NCI-H446 (cell line): ENCODE data around the gene PTPRM.
"Not testable (repeated sequence)": the region's sequence is repeated elsewhere in the genome, so short reads cannot be mapped to it uniquely, and the experiment has no call there.

ENCODE experiments used
- DNase-seq, 2 experiments: peaks; one replicate each; lab custom pipeline; 2025; lab: John Stamatoyannopoulos, UW

PTPRM gene

GRCh38 chr18:8049147-8049546 lies 482.0 kb downstream of the PTPRM start:
- no peak for DNase-seq

GRCh38 chr18:8050616-8051329 lies 483.7 kb downstream of the PTPRM start:
- no peak for DNase-seq

GRCh38 chr18:8051453-8051852 lies 484.3 kb downstream of the PTPRM start:
- DNase-seq = no peak

GRCh38 chr18:8052237-8052701 lies 485.2 kb downstream of the PTPRM start:
- no peak for DNase-seq

GRCh38 chr18:8056723-8057122 lies 489.6 kb downstream of the PTPRM start:
- DNase-seq = no peak

- not testable (repeated sequence) for DNase-seq
Measured at GRCh38 chr18:8063152-8063551, 496.0 kb downstream of the PTPRM start.

- no peak for DNase-seq
Measured at GRCh38 chr18:8063733-8064132, 496.6 kb downstream of the PTPRM start.

GRCh38 chr18:8065284-8065683 lies 498.2 kb downstream of the PTPRM start:
- no peak for DNase-seq

- DNase-seq = no peak
Measured at GRCh38 chr18:8065773-8066172, 498.7 kb downstream of the PTPRM start.

GRCh38 chr18:8069708-8070107 lies 502.6 kb downstream of the PTPRM start:
- DNase-seq = no peak

GRCh38 chr18:8073167-8073566 lies 506.1 kb downstream of the PTPRM start:
- no peak for DNase-seq

- no peak for DNase-seq
Measured at GRCh38 chr18:8080092-8080491, 513.0 kb downstream of the PTPRM start.

GRCh38 chr18:8081267-8081666 lies 514.2 kb downstream of the PTPRM start:
- DNase-seq = no peak

GRCh38 chr18:8081872-8082553 lies 514.9 kb downstream of the PTPRM start:
- DNase-seq = no peak

- DNase-seq = no peak
Measured at GRCh38 chr18:8084160-8084559, 517.0 kb downstream of the PTPRM start.

- DNase-seq = no peak
Measured at GRCh38 chr18:8088626-8089025, 521.5 kb downstream of the PTPRM start.

GRCh38 chr18:8091035-8091434 lies 523.9 kb downstream of the PTPRM start:
- DNase-seq = no peak

GRCh38 chr18:8095947-8096570 lies 528.9 kb downstream of the PTPRM start:
- DNase-seq = no peak

GRCh38 chr18:8097399-8097798 lies 530.3 kb downstream of the PTPRM start:
- DNase-seq = no peak

GRCh38 chr18:8097927-8098326 lies 530.8 kb downstream of the PTPRM start:
- DNase-seq = no peak

- no peak for DNase-seq
Measured at GRCh38 chr18:8106603-8107002, 539.5 kb downstream of the PTPRM start.

GRCh38 chr18:8107426-8107825 lies 540.3 kb downstream of the PTPRM start:
- no peak for DNase-seq

GRCh38 chr18:8114480-8114879 lies 547.4 kb downstream of the PTPRM start:
- DNase-seq = no peak
